ENCODE data around the gene DNAJC5. TPM values are rescaled to one million over a fixed set of nuclear protein-coding genes. Genes with fewer than 3 reads are reported as not detected.

DNAJC5 gene
- total and polyA plus RNA-seq, 2 of the 8 experiments (the other 6 are each of a cell fraction or from before 2014, with no cell fraction given) = 19.2 to 31.2 TPM

- TF ChIP-seq EZH2 (IDR thresholded peaks at IDR 0.05; ENCODE audit: low read depth, low read length, severe bottlenecking) = no peak
- TF ChIP-seq SIX5 (IDR thresholded peaks at IDR 0.05; ENCODE audit: low read depth, low read length) = no peak
- no peak for TF ChIP-seq CHD7 (IDR thresholded peaks at IDR 0.05; ENCODE audit: insufficient replicate concordance, low read length)
These were observed 52.2 kb downstream of the DNAJC5 start (continued) for GRCh38 chr20:63946986-63947637.

Measured in H1 (cell line).